Vagina (tissue), 2 donors: ENCODE data around the gene ICE1. TPM values are rescaled to one million over a fixed set of nuclear protein-coding genes. Genes with fewer than 3 reads are reported as not detected.
"Not testable (repeated sequence)": the region's sequence is repeated elsewhere in the genome, so short reads cannot be mapped to it uniquely, and the experiment has no call there.

Experiments
- DNase-seq, 2 donors: peaks; one replicate each; pipeline ENCODE4 v3.0.0-alpha.2; 2017; ENCODE audit errors: extremely low spot score in 2 of 2
- H3K27ac ChIP-seq: fragments of 200-600 bp; sonication (generic); one replicate; pipeline ENCODE4 v1.5.1; 2019
- H3K27me3 ChIP-seq: fragments of 200-600 bp; sonication (generic); one replicate; pipeline ENCODE4 v1.5.1; 2019
- H3K36me3 ChIP-seq, 2 donors: fragments of 200-600 bp; sonication (generic); one replicate each; pipeline ENCODE4 v1.5.1; 2017 to 2019
- H3K4me1 ChIP-seq: fragments of 200-600 bp; sonication (generic); one replicate; pipeline ENCODE4 v1.5.1; 2019
- H3K4me3 ChIP-seq, 2 donors: fragments of 200-600 bp; sonication (generic); 1 replicate in 1 of 2; 2 replicates in 1 of 2; pipeline ENCODE4 v1.5.1; 2016 to 2019
- H3K9me3 ChIP-seq: fragments of 200-600 bp; sonication (generic); one replicate; pipeline ENCODE4 v1.5.1; 2019
- CTCF ChIP-seq, 3 experiments: fragments of 450-650 bp in 2 of 3; fragments of 200-600 bp in 1 of 3; sonication (generic) in 1 of 3; IDR thresholded peaks; one replicate each; pipeline ENCODE4 v1.5.1; 2017 to 2019; ENCODE audit warnings: antibody characterized with exemption in 3 of 3, mild to moderate bottlenecking in 2 of 3, moderate library complexity in 2 of 3
- POLR2A ChIP-seq, 2 donors: fragments of 450-650 bp; IDR thresholded peaks; one replicate each; pipeline ENCODE4 v1.6.1; 2017; ENCODE audit warnings: antibody characterized with exemption in 2 of 2, mild to moderate bottlenecking in 2 of 2, moderate library complexity in 2 of 2
- POLR2AphosphoS5 ChIP-seq, 2 donors: sonication (generic); formaldehyde crosslinking; IDR thresholded peaks; one replicate each; pipeline ENCODE4 v1.9.0; 2017; ENCODE audit warnings: antibody characterized with exemption in 2 of 2, mild to moderate bottlenecking in 2 of 2, low read depth in 1 of 2; ENCODE audit not compliant: insufficient read depth in 1 of 2
- intact Hi-C: fragments of 100-400 bp; cut with DNase I; formaldehyde crosslinking; loops from one replicate; pipeline ENCODE4 v1.15.1; 2023
- total RNA-seq: library from RNA; depleted of rRNA; stranded (reverse); fragments of >200 nt; gene quantifications from one replicate; pipeline ENCODE4 v1.2.3, GENCODE V29; 2016

Gene ICE1
- total RNA-seq, 1 donor from 2014 or later: 23.1 TPM

GRCh38 chr5:5474961-5475360 is 52.5 kb downstream of the ICE1 start:
- no peak for DNase-seq
- Histone ChIP-seq H3K9me3 (no peaks in the 10 kb centered on the region), H3K27ac (no peak overlapping the region), H3K4me3 (no peak overlapping the region), H3K36me3 (peaks cover 0 to 31% of the 10 kb centered on the region in 2 donors), H3K4me1 (no peaks in the 10 kb centered on the region), H3K27me3 (no peaks in the 10 kb centered on the region)
- TF ChIP-seq POLR2AphosphoS5 (IDR thresholded peaks at IDR 0.05; ENCODE audit: insufficient read depth in 1 of 2, low read depth in 1 of 2) (no peak), POLR2A (IDR thresholded peaks at IDR 0.05) (no peak), CTCF (IDR thresholded peaks at IDR 0.05) (no peak)
- intact Hi-C loops: no loop called here

- Histone ChIP-seq H3K4me1 (no peaks in the 10 kb centered on the region), H3K9me3 (no peaks in the 10 kb centered on the region), H3K27me3 (no peaks in the 10 kb centered on the region), H3K36me3 (peaks cover 0 to 29% of the 10 kb centered on the region in 2 donors), H3K4me3 (no peak overlapping the region), H3K27ac (no peak overlapping the region)
- TF ChIP-seq POLR2AphosphoS5 (IDR thresholded peaks at IDR 0.05; ENCODE audit: insufficient read depth in 1 of 2, low read depth in 1 of 2) (no peak), POLR2A (IDR thresholded peaks at IDR 0.05) (no peak), CTCF (IDR thresholded peaks at IDR 0.05) (no peak)
- DNase-seq: no peak
- intact Hi-C loops: no loop called here
Observed at GRCh38 chr5:5475975-5476374, 53.5 kb downstream of the ICE1 start.

DNA sequence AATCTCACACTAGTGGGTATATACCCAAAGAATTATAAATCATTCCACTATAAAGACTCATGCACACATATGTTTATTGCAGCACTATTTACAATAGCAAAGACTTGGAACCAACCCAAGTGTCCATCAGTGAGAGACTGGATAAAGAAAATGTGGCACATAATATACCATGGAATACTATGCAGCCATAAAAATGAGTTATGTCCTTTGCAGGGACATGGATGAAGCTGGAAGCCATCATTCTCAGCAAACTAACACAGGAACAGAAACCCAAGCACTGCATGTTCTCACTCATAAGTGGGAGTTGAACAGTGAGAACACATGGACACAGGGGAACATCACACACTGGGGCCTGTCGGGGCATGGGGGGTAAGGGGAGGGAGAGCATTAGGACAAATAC is 57.1 kb downstream of the ICE1 start:
- H3K36me3 ChIP-seq: peaks cover 0 to 21% of the 10 kb centered on the region in 2 donors
- H3K4me1 ChIP-seq, H3K27me3 ChIP-seq, H3K4me3 ChIP-seq, H3K27ac ChIP-seq, H3K9me3 ChIP-seq, intact Hi-C loops, DNase-seq: not testable (repeated sequence)

DNA sequence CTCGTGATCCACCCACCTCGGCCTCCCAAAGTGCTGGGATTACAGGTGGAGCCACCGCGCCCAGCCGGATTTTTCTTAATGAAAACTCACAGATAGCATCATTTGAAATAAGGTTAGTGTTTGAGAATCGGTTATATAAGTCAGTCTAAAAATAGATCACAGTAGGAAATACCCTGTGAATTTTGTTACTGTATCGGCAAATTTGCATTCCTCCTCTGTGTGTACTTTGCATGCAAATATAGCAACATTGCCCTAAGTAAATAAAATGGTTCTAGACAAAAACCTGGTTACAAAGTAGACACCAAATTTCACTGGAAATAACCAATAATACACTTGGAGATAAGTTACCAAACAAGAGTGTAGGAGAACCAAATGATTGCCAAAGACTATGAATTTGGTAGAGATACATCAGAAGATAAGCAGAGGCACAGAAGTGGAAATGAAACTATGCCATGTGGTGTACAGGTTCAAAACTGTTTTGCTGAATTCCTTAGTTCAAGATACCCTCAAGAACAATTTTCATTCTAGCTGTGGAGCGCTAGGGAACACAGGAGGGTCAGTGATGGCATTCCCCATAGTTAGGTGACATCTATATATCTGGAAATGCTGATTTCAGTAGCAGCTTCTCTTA is 58.1 kb downstream of the ICE1 start:
- DNase-seq: no peak

GRCh38 chr5:5481206-5481605 is 58.7 kb downstream of the ICE1 start:
- intact Hi-C loops: no loop called here
- Histone ChIP-seq H3K4me3 (no peak overlapping the region), H3K27me3 (no peaks in the 10 kb centered on the region), H3K27ac (no peak overlapping the region), H3K36me3 (peaks cover 0 to 11% of the 10 kb centered on the region in 2 donors), H3K4me1 (no peaks in the 10 kb centered on the region), H3K9me3 (no peaks in the 10 kb centered on the region)
- no peak for DNase-seq
- TF ChIP-seq CTCF (IDR thresholded peaks at IDR 0.05) (no peak), POLR2AphosphoS5 (IDR thresholded peaks at IDR 0.05; ENCODE audit: insufficient read depth in 1 of 2, low read depth in 1 of 2) (no peak), POLR2A (IDR thresholded peaks at IDR 0.05) (no peak)

More for the DNA sequence above, 58.1 kb downstream of the ICE1 start:
- peaks cover 0 to 12% of the 10 kb centered on the region in 2 donors for H3K36me3 ChIP-seq
- TF ChIP-seq POLR2AphosphoS5 (IDR thresholded peaks at IDR 0.05; ENCODE audit: insufficient read depth in 1 of 2, low read depth in 1 of 2) (no peak), POLR2A (IDR thresholded peaks at IDR 0.05) (no peak), CTCF (IDR thresholded peaks at IDR 0.05) (no peak)
- no peaks in the 10 kb centered on the region for H3K27me3 ChIP-seq
- H3K4me3 ChIP-seq: no peak overlapping the region
- H3K9me3 ChIP-seq: no peaks in the 10 kb centered on the region
- no peak overlapping the region for H3K27ac ChIP-seq
- no peaks in the 10 kb centered on the region for H3K4me1 ChIP-seq
- intact Hi-C loops: no loop called here
